CD4-positive, alpha-beta memory T cell (primary cell): Measurements from ENCODE around the gene HPCAL4. TPM values are rescaled to one million over a fixed set of nuclear protein-coding genes. Genes with fewer than 3 reads are reported as not detected.

Source experiments
- CTCF ChIA-PET: fragments of 350-600 bp; sonication (Branson Sonifier 250); formaldehyde crosslinking; loops from one replicate; lab custom pipeline; 2021; ENCODE audit warnings: inconsistent platforms; ENCODE audit not compliant: partially characterized antibody; lab: Charles Lee
- POLR2A ChIA-PET: fragments of 350-600 bp; sonication (Branson Sonifier 250); formaldehyde crosslinking; loops from one replicate; lab custom pipeline; 2021; ENCODE audit not compliant: partially characterized antibody; lab: Charles Lee
- DNase-seq, 5 donors: peaks; one replicate each; pipeline versions ENCODE4 v3.0.0 to v3.0.0-alpha.2; 2020 to 2022; ENCODE audit warnings: mixed read lengths in 1 of 5
- H3K27ac ChIP-seq: one replicate; pipeline ENCODE4 v1.7.0; 2013; ENCODE audit warnings: low read depth, low read length
- H3K27me3 ChIP-seq: 2 replicates; pipeline ENCODE4 v1.7.0; 2013; ENCODE audit warnings: mild to moderate bottlenecking, low read length, moderate library complexity; ENCODE audit not compliant: insufficient read depth
- H3K36me3 ChIP-seq: 2 replicates; pipeline ENCODE4 v1.7.0; 2013; ENCODE audit warnings: mild to moderate bottlenecking, low read length, moderate library complexity; ENCODE audit not compliant: insufficient read depth
- H3K4me1 ChIP-seq: 2 replicates; pipeline ENCODE4 v1.7.0; 2013; ENCODE audit warnings: mild to moderate bottlenecking, low read length, moderate library complexity; ENCODE audit not compliant: insufficient read depth
- H3K4me3 ChIP-seq, 2 donors: one replicate each; pipeline ENCODE4 v1.7.0; 2013; ENCODE audit warnings: low read length in 2 of 2, mild to moderate bottlenecking in 1 of 2
- H3K9me3 ChIP-seq, 2 donors: one replicate each; pipeline ENCODE4 v1.7.0; 2013; ENCODE audit warnings: low read length in 2 of 2, control low read depth in 1 of 2; ENCODE audit not compliant: control insufficient read depth in 1 of 2
- H3K27ac Mint-ChIP-seq, 7 donors: one replicate each; pipeline ENCODE4 v1.8.0; 2020 to 2021; ENCODE audit warnings: mixed read lengths in 7 of 7, mild to moderate bottlenecking in 6 of 7, inconsistent platforms in 3 of 7, moderate library complexity in 3 of 7
- H3K27me3 Mint-ChIP-seq, 2 donors: one replicate each; pipeline ENCODE4 v1.8.0; 2020 to 2021; ENCODE audit warnings: mixed read lengths in 2 of 2
- H3K36me3 Mint-ChIP-seq, 2 donors: one replicate each; pipeline ENCODE4 v1.8.0; 2020 to 2021; ENCODE audit warnings: mixed read lengths in 2 of 2, inconsistent platforms in 1 of 2, mild to moderate bottlenecking in 1 of 2
- H3K4me1 Mint-ChIP-seq, 4 donors: one replicate each; pipeline ENCODE4 v1.8.0; 2020 to 2021; ENCODE audit warnings: mixed read lengths in 4 of 4, mild to moderate bottlenecking in 1 of 4
- H3K4me3 Mint-ChIP-seq, 8 donors: one replicate each; pipeline ENCODE4 v1.8.0; 2020 to 2021; ENCODE audit warnings: mixed read lengths in 8 of 8, mild to moderate bottlenecking in 7 of 8, moderate library complexity in 6 of 8, inconsistent platforms in 3 of 8
- H3K9me3 Mint-ChIP-seq, 8 donors: one replicate each; pipeline ENCODE4 v1.8.0; 2020 to 2021; ENCODE audit warnings: mixed read lengths in 8 of 8, mild to moderate bottlenecking in 5 of 8, inconsistent platforms in 3 of 8, moderate library complexity in 1 of 8
- intact Hi-C: fragments of 100-400 bp; cut with micrococcal nuclease; formaldehyde crosslinking; loops from one replicate; pipeline ENCODE4 v1.15.1; 2023
- polyA plus RNA-seq, 2 donors: library from polyadenylated mRNA; unstranded; fragments of 300-500 nt; fragmentation: Illumina TruSeq; gene quantifications; one replicate each; pipeline ENCODE4 v1.2.3, GENCODE V29; 2021
- total RNA-seq, 2 experiments: library from RNA; stranded (reverse); gene quantifications; one replicate each; pipeline ENCODE4 v1.2.3, GENCODE V29; 2021

Gene HPCAL4
- total and polyA plus RNA-seq, 4 experiments from 2014 or later: 8.9 to 32.4 (median 20.7) TPM

DNA sequence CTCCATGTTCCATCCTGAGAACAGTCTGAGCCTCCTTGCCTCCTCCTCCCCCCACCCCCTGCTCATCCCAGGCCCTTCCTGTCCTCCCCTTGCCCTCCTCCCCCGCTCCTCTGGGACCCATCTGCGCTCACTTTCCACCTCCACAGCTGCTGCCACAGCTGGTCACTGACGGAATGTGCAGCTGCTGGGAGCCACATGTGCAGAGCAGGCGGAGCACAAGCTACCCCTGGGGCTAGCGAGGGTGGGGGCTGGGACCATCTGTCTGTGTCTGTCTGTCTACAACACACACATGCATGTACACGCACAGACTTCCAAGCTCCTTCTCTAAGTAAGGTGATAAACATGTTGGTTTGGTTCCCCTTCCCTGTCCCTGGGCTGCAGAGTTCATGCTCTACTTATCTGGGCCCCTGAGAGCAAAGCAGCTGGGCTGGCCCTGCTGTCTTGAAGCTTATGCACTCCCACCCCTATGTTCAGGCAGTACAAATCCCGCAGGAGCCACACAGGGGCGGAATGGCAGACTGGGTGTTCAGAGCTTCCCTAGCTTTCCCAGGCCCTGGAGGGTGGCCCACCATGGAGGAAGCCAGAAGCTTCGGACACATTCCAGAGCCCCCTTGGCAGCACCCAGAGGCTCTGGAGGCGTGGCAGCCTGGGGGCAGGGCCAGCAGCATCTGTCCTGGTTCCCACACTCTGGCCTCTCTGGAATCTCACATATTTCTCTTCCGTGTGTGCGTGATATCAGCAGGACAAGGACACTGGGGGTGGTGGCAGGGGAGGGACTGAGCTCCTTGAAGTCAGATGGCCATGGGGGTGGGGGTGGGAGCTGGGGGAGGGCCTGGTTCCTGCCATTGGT is 44.8 kb downstream of the HPCAL4 start:
- no peak overlapping the region for H3K4me3 ChIP-seq
- Mint-ChIP-seq H3K4me3 (no peak overlapping the region), H3K27ac (no peak overlapping the region), H3K4me1 (no peaks in the 10 kb centered on the region), H3K9me3 (peaks cover 0 to 4% (median 0%) of the 10 kb centered on the region in 8 donors), H3K27me3 (no peaks in the 10 kb centered on the region), H3K36me3 (no peaks in the 10 kb centered on the region)
- H3K9me3 ChIP-seq: no peaks in the 10 kb centered on the region
- H3K27ac ChIP-seq: no peak overlapping the region
- ChIA-PET CTCF (interaction anchor here (2.8 to 4.4 kb wide), 3 partner anchors 12 to 41 kb away, joined by 13 to 39 read pairs (median 21); no protein-coding TSS in a partner anchor), POLR2A (no interaction called here)
- DNase-seq: no peak
- no peaks in the 10 kb centered on the region for H3K36me3 ChIP-seq
- intact Hi-C loops: no loop called here
- no peaks in the 10 kb centered on the region for H3K27me3 ChIP-seq
- no peaks in the 10 kb centered on the region for H3K4me1 ChIP-seq

DNA sequence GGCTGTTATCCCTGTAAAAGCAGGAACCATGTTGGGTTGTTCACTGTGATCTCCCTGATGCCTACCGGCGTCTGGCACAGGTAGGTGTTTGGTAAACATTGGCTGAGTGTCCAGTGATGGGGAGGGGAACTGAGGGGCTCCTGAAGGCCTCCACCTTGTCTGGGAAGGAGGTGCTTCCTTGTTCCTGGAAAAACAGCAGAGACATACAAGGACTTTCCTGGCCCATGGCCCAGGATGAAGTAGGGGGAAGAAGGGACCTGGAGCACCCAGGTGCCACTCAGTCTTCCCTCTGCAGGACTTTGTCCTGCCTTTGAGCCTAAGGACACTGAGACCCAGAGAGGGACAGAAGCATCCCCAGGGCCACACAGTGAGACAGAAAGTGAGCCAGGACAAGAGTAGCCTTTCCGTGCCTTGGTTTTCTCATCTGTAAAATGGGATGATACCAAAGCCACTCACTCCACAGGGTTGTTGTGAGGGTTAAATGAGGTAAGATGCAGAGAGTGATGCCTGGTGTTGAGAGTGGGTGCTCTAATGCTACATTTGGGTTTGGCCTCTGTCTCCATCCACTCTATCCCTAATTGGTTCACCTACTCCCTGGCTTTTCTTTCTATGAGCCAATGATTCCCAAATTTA is 45.7 kb downstream of the HPCAL4 start:
- Histone ChIP-seq H3K9me3 (no peaks in the 10 kb centered on the region), H3K36me3 (no peaks in the 10 kb centered on the region), H3K27ac (no peak overlapping the region), H3K4me3 (no peak overlapping the region), H3K4me1 (no peaks in the 10 kb centered on the region), H3K27me3 (no peaks in the 10 kb centered on the region)
- no peaks in the 10 kb centered on the region for H3K36me3 Mint-ChIP-seq
- no peak overlapping the region for H3K27ac Mint-ChIP-seq
- CTCF ChIA-PET: interaction anchor here (2.8 to 4.4 kb wide), 2 partner anchors 13 to 36 kb away, joined by 21 to 39 read pairs; no protein-coding TSS in a partner anchor
- peaks cover 0 to 4% (median 0%) of the 10 kb centered on the region in 8 donors for H3K9me3 Mint-ChIP-seq
- POLR2A ChIA-PET: no interaction called here
- DNase-seq: no peak
- intact Hi-C loops: no loop called here
- no peaks in the 10 kb centered on the region for H3K27me3 Mint-ChIP-seq
- no peak overlapping the region for H3K4me3 Mint-ChIP-seq
- no peaks in the 10 kb centered on the region for H3K4me1 Mint-ChIP-seq

DNA sequence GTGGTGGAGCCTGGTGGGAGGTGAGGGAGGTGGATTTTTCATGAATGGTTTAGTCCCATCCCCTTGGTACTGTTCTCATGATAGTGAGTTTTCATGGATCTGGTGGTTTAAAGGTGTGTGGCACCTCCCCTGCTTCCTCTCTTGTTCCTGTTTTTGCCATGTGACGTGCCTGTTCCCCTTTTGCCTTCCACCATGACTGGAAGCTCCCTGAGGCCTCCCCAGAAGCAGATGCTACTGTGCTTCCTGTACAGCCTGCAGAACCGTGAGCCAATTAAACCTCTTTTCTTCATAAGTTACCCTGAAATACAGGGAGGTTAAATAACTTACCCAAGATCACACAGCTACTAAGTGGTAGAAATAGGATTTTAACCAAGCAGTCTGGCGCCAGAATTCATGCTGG is 47.5 kb downstream of the HPCAL4 start:
- Histone ChIP-seq H3K27me3 (no peaks in the 10 kb centered on the region), H3K9me3 (no peaks in the 10 kb centered on the region), H3K27ac (no peak overlapping the region), H3K4me1 (peaks cover 5% of the 10 kb centered on the region), H3K4me3 (no peak overlapping the region), H3K36me3 (no peaks in the 10 kb centered on the region)
- ChIA-PET POLR2A (no interaction called here), CTCF (interaction anchor here (0.7 to 2.4 kb wide), 3 partner anchors 12 to 37 kb away, joined by 3 to 7 read pairs (median 6); no protein-coding TSS in a partner anchor)
- intact Hi-C loops: no loop called here
- DNase-seq: no peak
- H3K27ac Mint-ChIP-seq: no peak overlapping the region
- H3K36me3 Mint-ChIP-seq: no peaks in the 10 kb centered on the region
- H3K4me1 Mint-ChIP-seq: peaks cover 0 to 2% (median under 1%) of the 10 kb centered on the region in 4 donors
- peaks cover 0 to 1% of the 10 kb centered on the region in 2 donors for H3K27me3 Mint-ChIP-seq
- H3K9me3 Mint-ChIP-seq: peaks cover 0 to 3% (median 0%) of the 10 kb centered on the region in 8 donors
- no peak overlapping the region for H3K4me3 Mint-ChIP-seq

DNA sequence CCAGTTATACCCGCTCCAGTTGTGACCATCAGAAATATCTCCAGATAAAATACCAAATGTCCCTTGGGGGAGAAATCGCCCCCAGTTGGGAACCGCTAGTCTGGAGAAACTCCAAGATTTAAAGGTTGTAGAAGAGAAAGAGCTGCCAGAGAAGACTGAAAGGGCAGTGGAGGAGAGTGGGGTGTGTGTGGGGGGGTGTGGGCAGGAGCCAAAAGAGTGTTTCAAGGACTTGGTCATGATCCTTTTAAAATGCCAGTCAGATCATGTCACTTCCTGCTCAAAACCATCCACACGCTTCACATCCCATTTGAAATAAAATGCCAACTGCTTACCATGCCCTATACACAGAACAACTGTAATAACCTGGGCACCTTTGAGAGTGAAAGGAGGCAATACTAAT is 48.4 kb downstream of the HPCAL4 start:
- no peak for DNase-seq
- Histone ChIP-seq H3K36me3 (no peaks in the 10 kb centered on the region), H3K4me1 (peaks cover 5% of the 10 kb centered on the region), H3K27ac (no peak overlapping the region), H3K27me3 (no peaks in the 10 kb centered on the region), H3K4me3 (no peak overlapping the region), H3K9me3 (no peaks in the 10 kb centered on the region)
- Mint-ChIP-seq H3K9me3 (peaks cover 0 to 3% (median 0%) of the 10 kb centered on the region in 8 donors), H3K4me3 (no peak overlapping the region), H3K27me3 (peaks cover 0 to 3% of the 10 kb centered on the region in 2 donors), H3K4me1 (peaks cover 0 to 2% (median under 1%) of the 10 kb centered on the region in 4 donors), H3K36me3 (no peaks in the 10 kb centered on the region), H3K27ac (no peak overlapping the region)
- intact Hi-C loops: no loop called here
- CTCF ChIA-PET: interaction anchor here (1.6 to 2.4 kb wide), 2 partner anchors 16 to 37 kb away, joined by 7 to 9 read pairs; no protein-coding TSS in a partner anchor
- POLR2A ChIA-PET: no interaction called here

DNA sequence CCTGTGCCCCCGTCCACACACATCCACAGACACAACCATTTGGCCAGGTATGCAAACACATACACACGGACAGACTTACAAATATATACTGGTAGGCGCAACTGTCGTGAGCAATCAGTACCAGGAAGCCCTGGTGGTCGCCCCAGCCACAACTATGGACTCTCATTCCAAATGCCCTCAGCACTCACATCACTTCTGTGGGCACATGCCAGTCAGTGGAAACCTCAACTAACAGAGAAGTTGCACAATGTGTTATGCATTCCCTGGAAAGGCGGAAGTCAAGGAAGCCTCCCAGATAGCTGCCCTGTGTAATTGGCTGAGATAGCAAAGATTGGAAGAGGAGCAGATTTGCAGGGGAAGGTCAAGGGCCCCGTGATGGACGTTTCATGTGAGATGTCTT is 50.4 kb downstream of the HPCAL4 start:
- H3K4me1 ChIP-seq: peaks cover 5% of the 10 kb centered on the region
- no peak overlapping the region for H3K4me3 Mint-ChIP-seq
- peaks cover 0 to 2% (median under 1%) of the 10 kb centered on the region in 4 donors for H3K4me1 Mint-ChIP-seq
- H3K36me3 Mint-ChIP-seq: no peaks in the 10 kb centered on the region
- DNase-seq: no peak
- no peak overlapping the region for H3K27ac Mint-ChIP-seq
- POLR2A ChIA-PET: no interaction called here
- H3K9me3 Mint-ChIP-seq: peaks cover 0 to 3% (median 0%) of the 10 kb centered on the region in 8 donors
- no peaks in the 10 kb centered on the region for H3K36me3 ChIP-seq
- H3K27me3 ChIP-seq: no peaks in the 10 kb centered on the region
- H3K9me3 ChIP-seq: no peaks in the 10 kb centered on the region
- no peak overlapping the region for H3K4me3 ChIP-seq
- peaks cover 3 to 14% of the 10 kb centered on the region in 2 donors for H3K27me3 Mint-ChIP-seq
- intact Hi-C loops: no loop called here
- H3K27ac ChIP-seq: no peak overlapping the region
- CTCF ChIA-PET: interaction anchor here (1.8 kb wide), 2 partner anchors 13 to 18 kb away, joined by 6 to 8 read pairs; no protein-coding TSS in a partner anchor

DNA sequence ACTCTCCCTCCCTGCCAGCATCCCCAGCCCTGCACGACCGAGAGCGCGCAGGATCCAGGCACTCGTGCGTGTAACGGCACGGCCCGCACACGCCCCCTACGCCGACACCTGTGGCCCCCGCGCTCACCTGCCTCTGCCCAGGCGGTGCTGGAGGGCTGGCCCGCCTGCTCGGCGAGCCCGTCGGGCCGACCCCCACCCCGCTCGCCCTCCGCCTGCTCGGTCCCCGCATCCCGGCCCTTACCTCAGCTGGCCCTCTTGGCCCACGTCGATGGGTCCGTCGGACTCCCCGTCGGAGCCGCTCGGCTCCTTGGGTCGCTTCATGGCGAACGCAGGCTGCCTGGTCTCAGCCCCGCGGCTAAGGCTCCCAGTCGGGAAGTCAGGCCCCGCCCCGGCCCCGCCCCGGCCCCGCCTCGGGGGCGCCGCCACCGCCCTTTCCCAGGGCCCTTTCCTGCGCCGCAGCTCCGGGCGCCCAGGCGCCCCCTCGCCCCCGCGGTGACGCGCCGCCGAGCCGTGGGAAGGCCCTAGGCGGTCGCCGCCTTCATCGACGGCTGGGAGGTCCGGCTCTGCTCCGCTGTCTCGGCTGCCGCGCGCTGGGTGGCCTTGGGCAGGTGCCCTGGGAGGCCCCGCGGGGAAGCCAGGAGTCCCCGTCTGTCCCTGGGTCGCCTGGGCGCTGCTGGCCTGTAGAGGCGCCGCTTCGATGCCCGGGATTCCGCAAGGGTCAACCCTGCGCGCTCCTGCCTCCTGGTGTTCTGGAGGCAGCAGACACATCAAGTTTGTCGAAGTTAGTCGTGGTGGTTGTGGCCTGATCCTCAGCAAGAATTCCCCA is 51.7 kb downstream of the HPCAL4 start, which contains the start of gene HEYL:
Gene HEYL, minus strand, starts transcription at position 339 of the 826 bp plus-strand sequence. Its CDS starts 18 bp downstream, at position 321.
- Histone ChIP-seq H3K27ac (no peak within 1 kb of the TSS), H3K9me3 (no peaks in the 10 kb centered on the region), H3K4me1 (peaks cover 5% of the 10 kb centered on the region), H3K4me3 (peak within 1 kb of the TSS in 1 of 2 donors; percentile 35), H3K27me3 (no peaks in the 10 kb centered on the region), H3K36me3 (no peaks in the 10 kb centered on the region)
- peaks cover 5 to 20% of the 10 kb centered on the region in 2 donors for H3K27me3 Mint-ChIP-seq
- H3K9me3 Mint-ChIP-seq: peaks cover 0 to 3% (median 0%) of the 10 kb centered on the region in 8 donors
- peak within 1 kb of the TSS; percentile 60 to 84 (median 67) for H3K4me3 Mint-ChIP-seq
- no peak within 1 kb of the TSS for H3K27ac Mint-ChIP-seq
- H3K36me3 Mint-ChIP-seq: no peaks in the 10 kb centered on the region
- ChIA-PET POLR2A (no interaction called here), CTCF (interaction anchor here (1.8 to 8.0 kb wide), 2 partner anchors 15 to 17 kb away, joined by 8 to 36 read pairs; no protein-coding TSS in a partner anchor)
- peak; percentile 29 to 57 (median 43) for DNase-seq
- H3K4me1 Mint-ChIP-seq: peaks cover 0 to 2% (median under 1%) of the 10 kb centered on the region in 4 donors
- intact Hi-C loops: no loop called here
